ENCODE data around the gene CIRBP. TPM values are rescaled to one million over a fixed set of nuclear protein-coding genes. Genes with fewer than 3 reads are reported as not detected.

The CIRBP gene
- total and polyA plus RNA-seq, 2 of the 13 experiments (the other 11 are each of a cell fraction or from before 2014, with no cell fraction given): 133 to 140 TPM

DNA sequence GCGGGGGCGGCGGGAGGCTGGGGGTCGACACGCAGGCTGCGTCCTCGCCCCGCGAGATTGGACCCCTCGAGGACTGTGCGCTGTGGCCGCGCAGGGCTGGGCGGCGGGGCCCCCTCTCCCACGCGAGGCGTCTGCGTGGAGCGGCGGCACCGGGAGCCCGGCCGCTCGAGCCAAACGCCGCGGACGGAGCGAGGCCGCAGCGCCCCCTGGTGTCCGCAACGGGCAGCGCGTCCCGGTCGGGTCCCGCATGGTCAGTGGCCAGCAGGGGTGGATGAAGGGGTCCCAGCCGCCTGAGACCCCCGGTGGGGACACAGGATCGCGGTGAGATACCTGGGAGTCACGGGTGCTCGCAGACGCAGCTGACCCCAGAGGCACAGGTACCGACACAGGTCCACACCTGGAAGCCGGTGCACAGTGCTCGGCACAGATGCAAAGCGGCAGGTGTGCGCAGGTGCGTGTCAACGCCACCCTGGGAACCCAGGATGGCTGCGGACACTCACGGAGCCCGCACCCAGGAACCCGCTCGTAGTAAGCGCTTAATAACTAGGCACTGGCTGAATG, 2.1 kb upstream of the CIRBP start (continued):
- TF ChIP-seq, protein P1, sequence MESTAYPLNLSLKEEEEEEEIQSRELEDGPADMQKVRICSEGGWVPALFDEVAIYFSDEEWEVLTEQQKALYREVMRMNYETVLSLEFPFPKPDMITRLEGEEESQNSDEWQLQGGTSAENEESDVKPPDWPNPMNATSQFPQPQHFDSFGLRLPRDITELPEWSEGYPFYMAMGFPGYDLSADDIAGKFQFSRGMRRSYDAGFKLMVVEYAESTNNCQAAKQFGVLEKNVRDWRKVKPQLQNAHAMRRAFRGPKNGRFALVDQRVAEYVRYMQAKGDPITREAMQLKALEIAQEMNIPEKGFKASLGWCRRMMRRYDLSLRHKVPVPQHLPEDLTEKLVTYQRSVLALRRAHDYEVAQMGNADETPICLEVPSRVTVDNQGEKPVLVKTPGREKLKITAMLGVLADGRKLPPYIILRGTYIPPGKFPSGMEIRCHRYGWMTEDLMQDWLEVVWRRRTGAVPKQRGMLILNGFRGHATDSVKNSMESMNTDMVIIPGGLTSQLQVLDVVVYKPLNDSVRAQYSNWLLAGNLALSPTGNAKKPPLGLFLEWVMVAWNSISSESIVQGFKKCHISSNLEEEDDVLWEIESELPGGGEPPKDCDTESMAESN (CRISPR knock-in tag; conservative IDR thresholded peaks at IDR 0.05): 0 out of 2 replicates have a peak, but pooled peaks have one; percentile 24
- 0 out of 2 replicates have a peak, but pooled peaks have one; percentile 17 for TF ChIP-seq SALL1 (CRISPR knock-in tag; IDR thresholded peaks at IDR 0.05)
- TF ChIP-seq MIER3 (CRISPR knock-in tag; IDR thresholded peaks at IDR 0.05; ENCODE audit: borderline replicate concordance): no peak
- TF ChIP-seq MYC (CRISPR knock-in tag; IDR thresholded peaks at IDR 0.05; ENCODE audit: borderline replicate concordance): peak; percentile 53; the same call in 1 of the 2 replicates
- TF ChIP-seq, protein P2, sequence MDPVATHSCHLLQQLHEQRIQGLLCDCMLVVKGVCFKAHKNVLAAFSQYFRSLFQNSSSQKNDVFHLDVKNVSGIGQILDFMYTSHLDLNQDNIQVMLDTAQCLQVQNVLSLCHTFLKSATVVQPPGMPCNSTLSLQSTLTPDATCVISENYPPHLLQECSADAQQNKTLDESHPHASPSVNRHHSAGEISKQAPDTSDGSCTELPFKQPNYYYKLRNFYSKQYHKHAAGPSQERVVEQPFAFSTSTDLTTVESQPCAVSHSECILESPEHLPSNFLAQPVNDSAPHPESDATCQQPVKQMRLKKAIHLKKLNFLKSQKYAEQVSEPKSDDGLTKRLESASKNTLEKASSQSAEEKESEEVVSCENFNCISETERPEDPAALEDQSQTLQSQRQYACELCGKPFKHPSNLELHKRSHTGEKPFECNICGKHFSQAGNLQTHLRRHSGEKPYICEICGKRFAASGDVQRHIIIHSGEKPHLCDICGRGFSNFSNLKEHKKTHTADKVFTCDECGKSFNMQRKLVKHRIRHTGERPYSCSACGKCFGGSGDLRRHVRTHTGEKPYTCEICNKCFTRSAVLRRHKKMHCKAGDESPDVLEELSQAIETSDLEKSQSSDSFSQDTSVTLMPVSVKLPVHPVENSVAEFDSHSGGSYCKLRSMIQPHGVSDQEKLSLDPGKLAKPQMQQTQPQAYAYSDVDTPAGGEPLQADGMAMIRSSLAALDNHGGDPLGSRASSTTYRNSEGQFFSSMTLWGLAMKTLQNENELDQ (CRISPR knock-in tag; IDR thresholded peaks at IDR 0.05; ENCODE audit: borderline replicate concordance): no peak
- TF ChIP-seq RFX1 (IDR thresholded peaks at IDR 0.05): no peak
- no peak for TF ChIP-seq ZSCAN31 (CRISPR knock-in tag; IDR thresholded peaks at IDR 0.05; ENCODE audit: low read depth)
- TF ChIP-seq, protein P3, sequence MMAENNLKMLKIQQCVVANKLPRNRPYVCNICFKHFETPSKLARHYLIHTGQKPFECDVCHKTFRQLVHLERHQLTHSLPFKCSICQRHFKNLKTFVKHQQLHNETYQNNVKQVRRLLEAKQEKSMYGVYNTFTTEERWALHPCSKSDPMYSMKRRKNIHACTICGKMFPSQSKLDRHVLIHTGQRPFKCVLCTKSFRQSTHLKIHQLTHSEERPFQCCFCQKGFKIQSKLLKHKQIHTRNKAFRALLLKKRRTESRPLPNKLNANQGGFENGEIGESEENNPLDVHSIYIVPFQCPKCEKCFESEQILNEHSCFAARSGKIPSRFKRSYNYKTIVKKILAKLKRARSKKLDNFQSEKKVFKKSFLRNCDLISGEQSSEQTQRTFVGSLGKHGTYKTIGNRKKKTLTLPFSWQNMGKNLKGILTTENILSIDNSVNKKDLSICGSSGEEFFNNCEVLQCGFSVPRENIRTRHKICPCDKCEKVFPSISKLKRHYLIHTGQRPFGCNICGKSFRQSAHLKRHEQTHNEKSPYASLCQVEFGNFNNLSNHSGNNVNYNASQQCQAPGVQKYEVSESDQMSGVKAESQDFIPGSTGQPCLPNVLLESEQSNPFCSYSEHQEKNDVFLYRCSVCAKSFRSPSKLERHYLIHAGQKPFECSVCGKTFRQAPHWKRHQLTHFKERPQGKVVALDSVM (CRISPR knock-in tag; IDR thresholded peaks at IDR 0.05): no peak
- TF ChIP-seq, protein P4, sequence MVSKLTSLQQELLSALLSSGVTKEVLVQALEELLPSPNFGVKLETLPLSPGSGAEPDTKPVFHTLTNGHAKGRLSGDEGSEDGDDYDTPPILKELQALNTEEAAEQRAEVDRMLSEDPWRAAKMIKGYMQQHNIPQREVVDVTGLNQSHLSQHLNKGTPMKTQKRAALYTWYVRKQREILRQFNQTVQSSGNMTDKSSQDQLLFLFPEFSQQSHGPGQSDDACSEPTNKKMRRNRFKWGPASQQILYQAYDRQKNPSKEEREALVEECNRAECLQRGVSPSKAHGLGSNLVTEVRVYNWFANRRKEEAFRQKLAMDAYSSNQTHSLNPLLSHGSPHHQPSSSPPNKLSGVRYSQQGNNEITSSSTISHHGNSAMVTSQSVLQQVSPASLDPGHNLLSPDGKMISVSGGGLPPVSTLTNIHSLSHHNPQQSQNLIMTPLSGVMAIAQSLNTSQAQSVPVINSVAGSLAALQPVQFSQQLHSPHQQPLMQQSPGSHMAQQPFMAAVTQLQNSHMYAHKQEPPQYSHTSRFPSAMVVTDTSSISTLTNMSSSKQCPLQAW (CRISPR knock-in tag; IDR thresholded peaks at IDR 0.05): no peak
- TF ChIP-seq, protein P5, sequence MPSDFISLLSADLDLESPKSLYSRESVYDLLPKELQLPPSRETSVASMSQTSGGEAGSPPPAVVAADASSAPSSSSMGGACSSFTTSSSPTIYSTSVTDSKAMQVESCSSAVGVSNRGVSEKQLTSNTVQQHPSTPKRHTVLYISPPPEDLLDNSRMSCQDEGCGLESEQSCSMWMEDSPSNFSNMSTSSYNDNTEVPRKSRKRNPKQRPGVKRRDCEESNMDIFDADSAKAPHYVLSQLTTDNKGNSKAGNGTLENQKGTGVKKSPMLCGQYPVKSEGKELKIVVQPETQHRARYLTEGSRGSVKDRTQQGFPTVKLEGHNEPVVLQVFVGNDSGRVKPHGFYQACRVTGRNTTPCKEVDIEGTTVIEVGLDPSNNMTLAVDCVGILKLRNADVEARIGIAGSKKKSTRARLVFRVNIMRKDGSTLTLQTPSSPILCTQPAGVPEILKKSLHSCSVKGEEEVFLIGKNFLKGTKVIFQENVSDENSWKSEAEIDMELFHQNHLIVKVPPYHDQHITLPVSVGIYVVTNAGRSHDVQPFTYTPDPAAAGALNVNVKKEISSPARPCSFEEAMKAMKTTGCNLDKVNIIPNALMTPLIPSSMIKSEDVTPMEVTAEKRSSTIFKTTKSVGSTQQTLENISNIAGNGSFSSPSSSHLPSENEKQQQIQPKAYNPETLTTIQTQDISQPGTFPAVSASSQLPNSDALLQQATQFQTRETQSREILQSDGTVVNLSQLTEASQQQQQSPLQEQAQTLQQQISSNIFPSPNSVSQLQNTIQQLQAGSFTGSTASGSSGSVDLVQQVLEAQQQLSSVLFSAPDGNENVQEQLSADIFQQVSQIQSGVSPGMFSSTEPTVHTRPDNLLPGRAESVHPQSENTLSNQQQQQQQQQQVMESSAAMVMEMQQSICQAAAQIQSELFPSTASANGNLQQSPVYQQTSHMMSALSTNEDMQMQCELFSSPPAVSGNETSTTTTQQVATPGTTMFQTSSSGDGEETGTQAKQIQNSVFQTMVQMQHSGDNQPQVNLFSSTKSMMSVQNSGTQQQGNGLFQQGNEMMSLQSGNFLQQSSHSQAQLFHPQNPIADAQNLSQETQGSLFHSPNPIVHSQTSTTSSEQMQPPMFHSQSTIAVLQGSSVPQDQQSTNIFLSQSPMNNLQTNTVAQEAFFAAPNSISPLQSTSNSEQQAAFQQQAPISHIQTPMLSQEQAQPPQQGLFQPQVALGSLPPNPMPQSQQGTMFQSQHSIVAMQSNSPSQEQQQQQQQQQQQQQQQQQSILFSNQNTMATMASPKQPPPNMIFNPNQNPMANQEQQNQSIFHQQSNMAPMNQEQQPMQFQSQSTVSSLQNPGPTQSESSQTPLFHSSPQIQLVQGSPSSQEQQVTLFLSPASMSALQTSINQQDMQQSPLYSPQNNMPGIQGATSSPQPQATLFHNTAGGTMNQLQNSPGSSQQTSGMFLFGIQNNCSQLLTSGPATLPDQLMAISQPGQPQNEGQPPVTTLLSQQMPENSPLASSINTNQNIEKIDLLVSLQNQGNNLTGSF (CRISPR knock-in tag; IDR thresholded peaks at IDR 0.05): no peak
- TF ChIP-seq SKI (IDR thresholded peaks at IDR 0.05; ENCODE audit: partially characterized antibody): peak; percentile 66
- TF ChIP-seq KDM5B (CRISPR knock-in tag; IDR thresholded peaks at IDR 0.05; ENCODE audit: borderline replicate concordance): peak; percentile 37; the same call in 1 of the 2 replicates
- no peak for TF ChIP-seq SETDB1 (CRISPR knock-in tag; IDR thresholded peaks at IDR 0.05; ENCODE audit: borderline replicate concordance)
- no peak for TF ChIP-seq ZNF577 (CRISPR knock-in tag; IDR thresholded peaks at IDR 0.05; ENCODE audit: borderline replicate concordance, low read depth)

Measured in HepG2 (cell line).